ENCODE data around the gene CHRDL1. TPM values are rescaled to one million over a fixed set of nuclear protein-coding genes. Genes with fewer than 3 reads are reported as not detected.

CHRDL1 gene
- polyA plus RNA-seq, 1 of the 3 experiments (the other 2 are of a cell fraction), result 0.64 TPM

GRCh38 chrX:110743679-110744340 is 51.8 kb downstream of the CHRDL1 start (continued):
- TF ChIP-seq JUND (IDR thresholded peaks at IDR 0.05) (no peak), MAX (IDR thresholded peaks at IDR 0.05; ENCODE audit: low read depth) (no peak), REST (IDR thresholded peaks at IDR 0.05; ENCODE audit: low read depth, low read length) (no peak), FOSL2 (IDR thresholded peaks at IDR 0.05; ENCODE audit: borderline replicate concordance, low read depth) (no peak)

GRCh38 chrX:110741213-110741796 is 54.3 kb downstream of the CHRDL1 start:
- no peaks in the 10 kb centered on the region for H3K79me2 ChIP-seq (ENCODE audit: insufficient read depth)
- ChIA-PET CTCF (no interaction called here), POLR2A (no interaction called here)
- H3K36me3 ChIP-seq (replicated peaks in 1 of 2; ENCODE audit: control insufficient read depth in 1 of 2, insufficient read depth in 2 of 2, low read length in 1 of 2), result no peaks in the 10 kb centered on the region
- no peaks in the 10 kb centered on the region; the same call in 1 of the 2 replicates for H3K27me3 ChIP-seq (ENCODE audit: insufficient read depth)
- H3F3A ChIP-seq (replicated peaks; ENCODE audit: insufficient read depth), result no peaks in the 10 kb centered on the region
- no peak for DNase-seq
- no peaks in the 10 kb centered on the region; a peak in 1 of 4 replicates for H3K4me1 ChIP-seq (ENCODE audit: control insufficient read depth in 1 of 2, insufficient read depth in 2 of 2, low read depth in 1 of 2, low read length in 1 of 2)
- H3K4me3 ChIP-seq (ENCODE audit: low read depth in 2 of 2, low read length in 1 of 2), result no peak overlapping the region
- no peak overlapping the region for H3K9ac ChIP-seq
- H3K9me3 ChIP-seq, result no peaks in the 10 kb centered on the region
- no peak overlapping the region for H2AFZ ChIP-seq (ENCODE audit: low read depth)
- WGBS (ENCODE audit: low lambda C conversion rate), result no CpG with 5 or more reads among the region's 1 CpG
- no peaks in the 10 kb centered on the region for H3K9me2 ChIP-seq
- no peak for TF ChIP-seq POLR2AphosphoS5 (IDR thresholded peaks at IDR 0.05; ENCODE audit: low read depth, low read length)
- no peak for TF ChIP-seq TAF1 (IDR thresholded peaks at IDR 0.05; ENCODE audit: borderline replicate concordance, low read depth, low read length)
- no peak for TF ChIP-seq IRF3 (IDR thresholded peaks at IDR 0.05; ENCODE audit: low read depth, low read length)
- TF ChIP-seq EP300 (IDR thresholded peaks at IDR 0.05; ENCODE audit: borderline replicate concordance in 1 of 2, low read depth in 1 of 2, low read length in 1 of 2), result no peak
- no peak for TF ChIP-seq RCOR1 (IDR thresholded peaks at IDR 0.05; ENCODE audit: low read length)
- TF ChIP-seq CTCF (IDR thresholded peaks at IDR 0.05), result no peak
- TF ChIP-seq MAX (IDR thresholded peaks at IDR 0.05; ENCODE audit: low read depth), result no peak
- TF ChIP-seq MEF2A (IDR thresholded peaks at IDR 0.05; ENCODE audit: borderline replicate concordance, low read depth), result no peak
- no peak for TF ChIP-seq TEAD4 (IDR thresholded peaks at IDR 0.05; ENCODE audit: borderline replicate concordance, insufficient read depth)
- no peak for TF ChIP-seq SIN3A (IDR thresholded peaks at IDR 0.05; ENCODE audit: borderline replicate concordance, low read depth, low read length)
- no peak for TF ChIP-seq RXRA (IDR thresholded peaks at IDR 0.05; ENCODE audit: borderline replicate concordance, low read depth)
- no peak overlapping the region for H3K4me2 ChIP-seq
- no peak overlapping the region for H3K27ac ChIP-seq (ENCODE audit: low read depth in 2 of 2, low read length in 1 of 2)
- H4K20me1 ChIP-seq (ENCODE audit: insufficient read depth), result no peaks in the 10 kb centered on the region
